Neutrophil (primary cell): ENCODE results near the gene CDR2.

Source experiments
- H3K27ac ChIP-seq: fragments of 200-600 bp; sonication (generic); 2 replicates; pipeline ENCODE4 v1.5.1; 2016; ENCODE audit warnings: mild to moderate bottlenecking, moderate library complexity
- H3K27me3 ChIP-seq: fragments of 200-600 bp; sonication (generic); 2 replicates; pipeline ENCODE4 v1.6.0; 2016; ENCODE audit warnings: mild to moderate bottlenecking
- H3K36me3 ChIP-seq: fragments of 200-600 bp; sonication (generic); 2 replicates; pipeline ENCODE4 v1.5.1; 2017
- H3K4me1 ChIP-seq, 2 experiments: fragments of 200-600 bp in 1 of 2; sonication (generic) in 1 of 2; 1 replicate in 1 of 2; 2 replicates in 1 of 2; pipeline versions ENCODE4 v1.5.1 to v1.6.1; 2013 to 2016; ENCODE audit warnings: low read depth in 1 of 2, low read length in 1 of 2, mild to moderate bottlenecking in 1 of 2, moderate library complexity in 1 of 2; ENCODE audit not compliant: control insufficient read depth in 1 of 2, insufficient read depth in 1 of 2
- H3K4me3 ChIP-seq, 2 experiments: fragments of 200-600 bp in 1 of 2; sonication (generic) in 1 of 2; 1 replicate in 1 of 2; 2 replicates in 1 of 2; pipeline ENCODE4 v1.5.1; 2013 to 2016; ENCODE audit warnings: low read depth in 1 of 2, low read length in 1 of 2, mild to moderate bottlenecking in 1 of 2, moderate library complexity in 1 of 2
- H3K9me3 ChIP-seq: fragments of 200-600 bp; sonication (generic); 2 replicates; pipeline ENCODE4 v1.5.1; 2016
- TF ChIP-seq, protein P1 (sequence below): fragments of 200-600 bp; sonication (generic); IDR thresholded peaks from 2 replicates; pipeline ENCODE4 v1.5.1; 2016; ENCODE audit warnings: antibody characterized with exemption

CDR2 gene

DNA sequence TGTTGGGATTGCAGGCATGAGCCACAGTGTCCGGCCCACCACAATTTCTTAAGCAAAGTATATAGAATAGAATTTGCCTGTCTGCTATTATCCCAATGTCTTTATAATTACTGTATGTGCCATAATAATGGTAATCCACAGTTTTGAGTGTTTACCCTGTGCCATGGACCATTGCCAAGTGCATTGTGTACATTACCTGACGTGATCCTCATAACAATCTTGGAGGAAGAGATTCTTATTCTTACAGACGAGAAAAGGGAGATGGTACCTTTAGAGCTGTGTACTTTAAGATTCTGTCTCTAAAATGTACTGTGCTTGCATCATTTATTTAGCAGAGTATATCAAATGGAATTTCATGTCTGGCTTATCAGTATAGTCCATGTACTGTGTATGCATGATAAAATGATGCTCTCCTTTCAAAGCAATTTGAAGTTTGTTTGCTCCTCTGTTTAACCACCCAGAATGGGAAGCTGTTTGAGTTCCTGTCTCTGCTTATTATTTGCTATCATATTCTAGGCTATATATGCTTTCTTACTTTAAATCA lies 13.8 kb upstream of the CDR2 start:
- Histone ChIP-seq H3K27ac (no peak overlapping the region), H3K36me3 (no peaks in the 10 kb centered on the region), H3K27me3 (no peaks in the 10 kb centered on the region), H3K4me3 (no peak overlapping the region), H3K9me3 (no peaks in the 10 kb centered on the region), H3K4me1 (no peaks in the 10 kb centered on the region)
- TF ChIP-seq, protein P1, sequence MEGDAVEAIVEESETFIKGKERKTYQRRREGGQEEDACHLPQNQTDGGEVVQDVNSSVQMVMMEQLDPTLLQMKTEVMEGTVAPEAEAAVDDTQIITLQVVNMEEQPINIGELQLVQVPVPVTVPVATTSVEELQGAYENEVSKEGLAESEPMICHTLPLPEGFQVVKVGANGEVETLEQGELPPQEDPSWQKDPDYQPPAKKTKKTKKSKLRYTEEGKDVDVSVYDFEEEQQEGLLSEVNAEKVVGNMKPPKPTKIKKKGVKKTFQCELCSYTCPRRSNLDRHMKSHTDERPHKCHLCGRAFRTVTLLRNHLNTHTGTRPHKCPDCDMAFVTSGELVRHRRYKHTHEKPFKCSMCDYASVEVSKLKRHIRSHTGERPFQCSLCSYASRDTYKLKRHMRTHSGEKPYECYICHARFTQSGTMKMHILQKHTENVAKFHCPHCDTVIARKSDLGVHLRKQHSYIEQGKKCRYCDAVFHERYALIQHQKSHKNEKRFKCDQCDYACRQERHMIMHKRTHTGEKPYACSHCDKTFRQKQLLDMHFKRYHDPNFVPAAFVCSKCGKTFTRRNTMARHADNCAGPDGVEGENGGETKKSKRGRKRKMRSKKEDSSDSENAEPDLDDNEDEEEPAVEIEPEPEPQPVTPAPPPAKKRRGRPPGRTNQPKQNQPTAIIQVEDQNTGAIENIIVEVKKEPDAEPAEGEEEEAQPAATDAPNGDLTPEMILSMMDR, result no peak

- Histone ChIP-seq H3K27ac (no peak overlapping the region), H3K4me3 (no peak overlapping the region), H3K9me3 (no peaks in the 10 kb centered on the region), H3K27me3 (no peaks in the 10 kb centered on the region), H3K4me1 (no peaks in the 10 kb centered on the region), H3K36me3 (no peaks in the 10 kb centered on the region)
- TF ChIP-seq, protein P1, result no peak
These were observed 12.6 kb upstream of the CDR2 start for GRCh38 chr16:22386976-22387375.

DNA sequence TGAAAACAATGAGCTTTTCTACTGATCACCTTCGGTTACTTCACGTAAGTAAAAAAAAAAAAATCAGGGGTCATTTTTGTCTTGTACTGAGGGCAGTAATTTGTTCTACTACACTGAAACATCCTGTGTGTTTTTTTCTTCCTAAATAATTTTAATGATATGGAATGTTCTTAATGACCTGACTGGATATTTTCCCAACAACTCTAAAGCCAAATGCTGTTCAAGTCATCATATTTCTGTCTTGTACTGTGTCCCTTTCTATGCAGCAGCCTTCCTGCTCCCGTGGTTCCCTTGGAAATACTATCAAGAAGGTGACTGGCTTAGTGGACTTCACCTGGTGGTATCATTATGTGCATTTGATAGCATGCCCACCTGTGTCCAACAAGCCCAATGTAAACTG lies 10.8 kb upstream of the CDR2 start:
- H3K9me3 ChIP-seq, result no peaks in the 10 kb centered on the region

DNA sequence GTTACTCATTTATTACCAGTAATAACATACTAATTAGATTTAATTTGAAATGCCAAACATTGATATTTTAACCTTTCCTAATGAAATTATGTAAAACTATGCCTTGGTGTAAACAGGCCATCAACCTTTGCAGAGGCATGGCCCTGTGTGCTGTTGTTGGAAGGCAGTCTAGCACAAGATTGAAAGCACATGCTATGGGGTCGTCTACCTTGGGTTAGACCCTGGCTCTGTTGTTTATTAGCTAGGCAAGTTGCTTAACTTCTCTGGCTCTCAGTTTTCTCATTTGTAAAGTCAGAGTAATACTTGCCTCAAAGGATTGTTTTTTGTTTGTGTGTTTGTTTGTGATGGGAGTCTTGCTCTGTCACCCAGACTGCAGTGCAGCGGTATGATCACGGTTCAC lies 9.4 kb upstream of the CDR2 start:
- H3K27ac ChIP-seq, result no peak overlapping the region
- H3K36me3 ChIP-seq, result no peaks in the 10 kb centered on the region
- TF ChIP-seq, protein P1, result no peak

More for the DNA sequence above, 10.8 kb upstream of the CDR2 start:
- H3K36me3 ChIP-seq, result no peaks in the 10 kb centered on the region
- no peaks in the 10 kb centered on the region for H3K4me1 ChIP-seq
- no peaks in the 10 kb centered on the region for H3K27me3 ChIP-seq
- no peak overlapping the region for H3K27ac ChIP-seq
- H3K4me3 ChIP-seq, result no peak overlapping the region
- TF ChIP-seq, protein P1, result no peak

DNA sequence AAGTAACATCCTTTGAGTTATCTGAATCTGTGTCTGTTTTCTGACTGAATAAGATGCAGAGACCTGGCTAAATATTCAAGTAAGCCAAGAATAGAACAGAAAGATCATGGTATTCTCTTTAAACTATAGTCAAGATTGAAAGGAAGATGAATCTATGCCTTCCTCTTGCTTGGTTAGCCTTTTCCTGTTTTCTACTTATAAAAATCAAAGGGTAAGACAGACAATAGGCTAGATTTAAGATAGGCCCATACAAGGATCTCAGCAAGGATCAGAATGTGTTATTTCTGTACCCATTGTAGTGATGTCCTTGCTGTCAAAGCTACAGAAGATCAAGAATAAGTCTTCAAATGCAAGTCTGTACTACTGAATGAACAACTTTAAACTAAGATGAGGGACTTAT lies 7.0 kb upstream of the CDR2 start:
- Histone ChIP-seq H3K27ac (no peak overlapping the region), H3K27me3 (no peaks in the 10 kb centered on the region), H3K9me3 (no peaks in the 10 kb centered on the region), H3K4me3 (no peak overlapping the region), H3K36me3 (no peaks in the 10 kb centered on the region), H3K4me1 (no peaks in the 10 kb centered on the region)
- TF ChIP-seq, protein P1, result no peak

More for the DNA sequence above, 9.4 kb upstream of the CDR2 start:
- no peaks in the 10 kb centered on the region for H3K4me1 ChIP-seq
- no peak overlapping the region for H3K4me3 ChIP-seq
- no peaks in the 10 kb centered on the region for H3K27me3 ChIP-seq
- H3K9me3 ChIP-seq, result no peaks in the 10 kb centered on the region

DNA sequence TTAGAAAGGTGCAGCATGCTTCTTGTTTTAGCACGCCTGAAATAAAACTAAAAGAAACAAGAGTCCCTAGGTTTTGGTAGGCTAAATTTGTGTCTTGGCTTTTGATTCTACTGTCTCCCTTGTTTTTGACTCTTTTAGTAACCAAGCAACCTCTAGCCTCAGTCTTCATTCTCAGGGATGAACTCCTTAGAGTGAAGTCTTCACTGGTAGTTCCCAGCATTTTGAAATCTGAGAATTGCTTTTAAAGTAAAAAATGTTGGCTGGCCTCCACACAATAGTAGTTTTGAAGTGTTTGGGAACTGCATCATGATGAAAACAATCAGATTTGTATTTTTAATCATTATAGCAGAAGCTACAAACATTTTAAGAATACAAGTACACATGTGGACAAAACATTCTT lies 6.1 kb upstream of the CDR2 start:
- TF ChIP-seq, protein P1, result no peak
- no peak overlapping the region for H3K27ac ChIP-seq
- H3K36me3 ChIP-seq, result no peaks in the 10 kb centered on the region
- H3K27me3 ChIP-seq, result no peaks in the 10 kb centered on the region
- H3K4me3 ChIP-seq, result no peak overlapping the region
- H3K4me1 ChIP-seq, result peaks cover 8% of the 10 kb centered on the region in 2 experiments
- H3K9me3 ChIP-seq, result no peaks in the 10 kb centered on the region
